HCT116 (cell line): ENCODE measurements around the gene MGST2. TPM values are rescaled to one million over a fixed set of nuclear protein-coding genes. Genes with fewer than 3 reads are reported as not detected.

ENCODE experiments used
- ATAC-seq: fragments of 200-7000 bp; cut with Tn5 transposase; 2 replicates; pipeline ENCODE4 v1.9.1; 2020; ENCODE audit warnings: mild to moderate bottlenecking, moderate library complexity
- BruUV-seq: library from RNA; stranded (reverse); fragments of 400-500 nt; replicated peaks from 2 replicates; lab custom pipeline; 2021; lab: Mats Ljungman, UMichigan
- CTCF ChIA-PET: fragments of 300-600 bp; sonication (Branson Sonifier 250); formaldehyde crosslinking; loops from one replicate; lab custom pipeline; 2021; ENCODE audit warnings: antibody characterized with exemption; lab: Charles Lee
- POLR2A ChIA-PET: fragments of 300-600, 350-600 bp; sonication (Branson Sonifier 250); formaldehyde crosslinking; loops from one replicate; lab custom pipeline; 2021; ENCODE audit warnings: antibody characterized with exemption; lab: Charles Lee
- RAD21 ChIA-PET, 2 experiments: fragments of 300-600 bp; sonication (Branson Sonifier 250); formaldehyde crosslinking; loops; one replicate each; lab custom pipeline; 2023; ENCODE audit warnings: low total read pairs in 2 of 2; ENCODE audit not compliant: uncharacterized antibody in 2 of 2, unreplicated experiment in 2 of 2, low non-redundant PET in 1 of 2; lab: Charles Lee
- DNase-seq: peaks from one replicate; pipeline ENCODE4 v3.0.0-alpha.2; 2010; ENCODE audit warnings: low read depth, low spot score
- H2AFZ ChIP-seq: fragments of 200-600 bp; shearing (Covaris generic), sonication (generic); 2 replicates; pipeline ENCODE4 v1.6.1; 2017; ENCODE audit warnings: low read depth, mixed run types, mixed read lengths, antibody characterized with exemption, low read length; ENCODE audit not compliant: poor library complexity, severe bottlenecking
- H3K27ac ChIP-seq: 2 replicates; pipeline ENCODE4 v1.5.1; 2012; ENCODE audit warnings: low read depth, low read length
- H3K27me3 ChIP-seq: fragments of 200-600 bp; sonication (generic); 2 replicates; pipeline ENCODE4 v1.6.1; 2016; ENCODE audit warnings: mixed run types, low read length, mixed read lengths; ENCODE audit not compliant: insufficient read depth
- H3K36me3 ChIP-seq, 2 experiments: fragments of 200-500 bp in 1 of 2; fragments of 200-600 bp in 1 of 2; sonication (Bioruptor generic) in 1 of 2; sonication (generic) in 1 of 2; 2 replicates each; pipeline versions ENCODE4 v1.5.1 to v1.6.1; 2014 to 2016; ENCODE audit warnings: low read length in 2 of 2, inconsistent platforms in 1 of 2, mixed read lengths in 1 of 2, mixed run types in 1 of 2; ENCODE audit not compliant: insufficient read depth in 2 of 2, control insufficient read depth in 1 of 2
- H3K4me1 ChIP-seq, 2 experiments: fragments of 200-600 bp in 1 of 2; sonication (generic) in 1 of 2; 2 replicates each; pipeline versions ENCODE4 v1.5.1 to v1.6.1; 2012 to 2017; ENCODE audit warnings: low read length in 2 of 2, inconsistent platforms in 1 of 2, mild to moderate bottlenecking in 1 of 2, mixed read lengths in 1 of 2, mixed run types in 1 of 2, moderate library complexity in 1 of 2; ENCODE audit not compliant: insufficient read depth in 2 of 2, control insufficient read depth in 1 of 2
- H3K4me2 ChIP-seq: fragments of 200-600 bp; sonication (generic); 2 replicates; pipeline ENCODE4 v1.6.1; 2017; ENCODE audit warnings: mixed run types, low read length, mixed read lengths
- H3K4me3 ChIP-seq, 2 experiments: fragments of 200-600 bp in 1 of 2; sonication (generic) in 1 of 2; replicated peaks in 1 of 2; 2 replicates each; pipeline ENCODE4 v1.5.1; 2011 to 2016; ENCODE audit warnings: low read length in 2 of 2, control low read depth in 1 of 2, low read depth in 1 of 2, mild to moderate bottlenecking in 1 of 2, mixed read lengths in 1 of 2, mixed run types in 1 of 2
- H3K79me2 ChIP-seq: fragments of 200-600 bp; sonication (generic); 2 replicates; pipeline ENCODE4 v1.6.1; 2017; ENCODE audit warnings: mild to moderate bottlenecking, mixed run types, low read length, moderate library complexity, mixed read lengths; ENCODE audit not compliant: insufficient read depth
- H3K9ac ChIP-seq: fragments of 200-600 bp; sonication (generic); 2 replicates; pipeline ENCODE4 v1.6.1; 2016; ENCODE audit warnings: low read length, mixed read lengths
- H3K9me2 ChIP-seq: fragments of 200-600 bp; sonication (generic), shearing (Covaris generic); 2 replicates; pipeline ENCODE4 v1.6.1; 2017; ENCODE audit warnings: mixed run types, mild to moderate bottlenecking, moderate library complexity; ENCODE audit not compliant: insufficient read depth
- H3K9me3 ChIP-seq, 2 experiments: fragments of 200-500 bp in 1 of 2; fragments of 200-600 bp in 1 of 2; sonication (Bioruptor generic) in 1 of 2; sonication (generic) in 1 of 2; 2 replicates each; pipeline ENCODE4 v1.6.1; 2014 to 2017; ENCODE audit warnings: low read length in 2 of 2, mixed read lengths in 2 of 2, inconsistent platforms in 1 of 2, low read depth in 1 of 2, mild to moderate bottlenecking in 1 of 2, mixed run types in 1 of 2, moderate library complexity in 1 of 2; ENCODE audit not compliant: control insufficient read depth in 1 of 2, insufficient read depth in 1 of 2
- H4K20me1 ChIP-seq: fragments of 200-600 bp; sonication (generic), shearing (Covaris generic); 2 replicates; pipeline ENCODE4 v1.6.1; 2017; ENCODE audit warnings: mixed run types, mild to moderate bottlenecking, moderate library complexity; ENCODE audit not compliant: insufficient read depth
- EGR1 ChIP-seq: IDR thresholded peaks from 2 replicates; pipeline ENCODE4 v1.6.1; 2012; ENCODE audit warnings: low read depth
- ELF1 ChIP-seq: IDR thresholded peaks from 2 replicates; pipeline ENCODE4 v1.6.1; 2012; ENCODE audit warnings: low read depth, borderline replicate concordance
- EZH2 ChIP-seq: fragments of 200-600 bp; sonication (generic); IDR thresholded peaks from 2 replicates; pipeline ENCODE4 v1.6.1; 2017; ENCODE audit warnings: antibody characterized with exemption, mixed run types
- EZH2phosphoT487 ChIP-seq: fragments of 200-600 bp; IDR thresholded peaks from 2 replicates; pipeline ENCODE4 v1.6.1; 2018; ENCODE audit warnings: antibody characterized with exemption, borderline replicate concordance
- JUND ChIP-seq: IDR thresholded peaks from 2 replicates; pipeline ENCODE4 v1.6.1; 2012
- POLR2A ChIP-seq: IDR thresholded peaks from 2 replicates; pipeline ENCODE4 v1.7.0; 2011; ENCODE audit warnings: borderline replicate concordance; ENCODE audit not compliant: insufficient read depth, insufficient read length; ENCODE audit errors: extremely low read depth
- POLR2AphosphoS5 ChIP-seq: IDR thresholded peaks from 2 replicates; pipeline ENCODE4 v1.6.1; 2011; ENCODE audit warnings: mild to moderate bottlenecking, low read depth, low read length, moderate library complexity
- RAD21 ChIP-seq: IDR thresholded peaks from 2 replicates; pipeline ENCODE4 v1.6.1; 2012; ENCODE audit warnings: low read depth, mild to moderate bottlenecking
- REST ChIP-seq: IDR thresholded peaks from 2 replicates; pipeline ENCODE4 v1.6.1; 2012; ENCODE audit warnings: low read depth
- SP1 ChIP-seq: IDR thresholded peaks from 2 replicates; pipeline ENCODE4 v1.6.1; 2012; ENCODE audit warnings: low read depth
- YY1 ChIP-seq: IDR thresholded peaks from 2 replicates; pipeline ENCODE4 v1.6.1; 2011; ENCODE audit warnings: low read length, low read depth, moderate library complexity, mild to moderate bottlenecking; ENCODE audit not compliant: insufficient replicate concordance; ENCODE audit errors: extremely low read depth
- intact Hi-C: fragments of 100-400 bp; cut with micrococcal nuclease; formaldehyde crosslinking; loops from 2 replicates; pipeline ENCODE4 v1.10.0; 2022
- total RNA-seq: library from RNA; stranded (reverse); gene quantifications from one replicate; pipeline ENCODE4 v1.2.1, GENCODE V29; 2021; ENCODE audit not compliant: unreplicated experiment
- TF ChIP-seq, protein P1 (sequence below), 3 experiments: fragments of 200-600 bp in 1 of 3; sonication (generic) in 1 of 3; IDR thresholded peaks in 2 of 3; conservative IDR thresholded peaks in 1 of 3; 2 replicates each; pipeline ENCODE4 v1.5.1; 2012 to 2017; ENCODE audit warnings: low read depth in 2 of 3, low read length in 2 of 3, antibody characterized with exemption in 1 of 3, borderline replicate concordance in 1 of 3, control low read depth in 1 of 3, mild to moderate bottlenecking in 1 of 3, mixed read lengths in 1 of 3, mixed run types in 1 of 3, moderate library complexity in 1 of 3; ENCODE audit not compliant: insufficient read depth in 1 of 3
- TF ChIP-seq, protein P2 (sequence below): IDR thresholded peaks from 2 replicates; pipeline ENCODE4 v1.6.1; 2011; ENCODE audit warnings: mild to moderate bottlenecking, low read length, moderate library complexity; ENCODE audit not compliant: insufficient replicate concordance; ENCODE audit errors: extremely low read depth
- TF ChIP-seq, protein P3 (sequence below): IDR thresholded peaks from 2 replicates; pipeline ENCODE4 v1.6.1; 2012

MGST2 gene
- total RNA-seq, 1 experiment from 2014 or later, result 24.3 TPM

- Histone ChIP-seq H3K9ac (no peak overlapping the region), H4K20me1 (no peaks in the 10 kb centered on the region), H3K9me3 (no peaks in the 10 kb centered on the region), H3K27ac (no peak overlapping the region), H3K4me1 (no peaks in the 10 kb centered on the region), H3K79me2 (no peaks in the 10 kb centered on the region), H2AFZ (no peak overlapping the region), H3K4me2 (no peak overlapping the region), H3K9me2 (no peaks in the 10 kb centered on the region), H3K27me3 (no peaks in the 10 kb centered on the region), H3K4me3 (no peak overlapping the region), H3K36me3 (no peaks in the 10 kb centered on the region)
- BruUV-seq, result no TSS peak
- ChIA-PET CTCF (no interaction called here), POLR2A (no interaction called here), RAD21 (no interaction called here)
- DNase-seq, result no peak
- TF ChIP-seq, protein P1, sequence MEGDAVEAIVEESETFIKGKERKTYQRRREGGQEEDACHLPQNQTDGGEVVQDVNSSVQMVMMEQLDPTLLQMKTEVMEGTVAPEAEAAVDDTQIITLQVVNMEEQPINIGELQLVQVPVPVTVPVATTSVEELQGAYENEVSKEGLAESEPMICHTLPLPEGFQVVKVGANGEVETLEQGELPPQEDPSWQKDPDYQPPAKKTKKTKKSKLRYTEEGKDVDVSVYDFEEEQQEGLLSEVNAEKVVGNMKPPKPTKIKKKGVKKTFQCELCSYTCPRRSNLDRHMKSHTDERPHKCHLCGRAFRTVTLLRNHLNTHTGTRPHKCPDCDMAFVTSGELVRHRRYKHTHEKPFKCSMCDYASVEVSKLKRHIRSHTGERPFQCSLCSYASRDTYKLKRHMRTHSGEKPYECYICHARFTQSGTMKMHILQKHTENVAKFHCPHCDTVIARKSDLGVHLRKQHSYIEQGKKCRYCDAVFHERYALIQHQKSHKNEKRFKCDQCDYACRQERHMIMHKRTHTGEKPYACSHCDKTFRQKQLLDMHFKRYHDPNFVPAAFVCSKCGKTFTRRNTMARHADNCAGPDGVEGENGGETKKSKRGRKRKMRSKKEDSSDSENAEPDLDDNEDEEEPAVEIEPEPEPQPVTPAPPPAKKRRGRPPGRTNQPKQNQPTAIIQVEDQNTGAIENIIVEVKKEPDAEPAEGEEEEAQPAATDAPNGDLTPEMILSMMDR (IDR thresholded peaks at IDR 0.05 in 2 of 3, conservative IDR thresholded peaks at IDR 0.05 in 1 of 3; ENCODE audit: borderline replicate concordance in 1 of 3, insufficient read depth in 1 of 3, low read depth in 2 of 3, low read length in 2 of 3), result no peak
- TF ChIP-seq EZH2phosphoT487 (no peak), EGR1 (no peak), JUND (no peak), ELF1 (no peak), YY1 (no peak), SP1 (no peak), REST (no peak), POLR2A (no peak), RAD21 (no peak), EZH2 (no peak), POLR2AphosphoS5 (no peak)
- TF ChIP-seq, protein P2, sequence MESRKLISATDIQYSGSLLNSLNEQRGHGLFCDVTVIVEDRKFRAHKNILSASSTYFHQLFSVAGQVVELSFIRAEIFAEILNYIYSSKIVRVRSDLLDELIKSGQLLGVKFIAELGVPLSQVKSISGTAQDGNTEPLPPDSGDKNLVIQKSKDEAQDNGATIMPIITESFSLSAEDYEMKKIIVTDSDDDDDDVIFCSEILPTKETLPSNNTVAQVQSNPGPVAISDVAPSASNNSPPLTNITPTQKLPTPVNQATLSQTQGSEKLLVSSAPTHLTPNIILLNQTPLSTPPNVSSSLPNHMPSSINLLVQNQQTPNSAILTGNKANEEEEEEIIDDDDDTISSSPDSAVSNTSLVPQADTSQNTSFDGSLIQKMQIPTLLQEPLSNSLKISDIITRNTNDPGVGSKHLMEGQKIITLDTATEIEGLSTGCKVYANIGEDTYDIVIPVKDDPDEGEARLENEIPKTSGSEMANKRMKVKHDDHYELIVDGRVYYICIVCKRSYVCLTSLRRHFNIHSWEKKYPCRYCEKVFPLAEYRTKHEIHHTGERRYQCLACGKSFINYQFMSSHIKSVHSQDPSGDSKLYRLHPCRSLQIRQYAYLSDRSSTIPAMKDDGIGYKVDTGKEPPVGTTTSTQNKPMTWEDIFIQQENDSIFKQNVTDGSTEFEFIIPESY, result no peak
- TF ChIP-seq, protein P3, sequence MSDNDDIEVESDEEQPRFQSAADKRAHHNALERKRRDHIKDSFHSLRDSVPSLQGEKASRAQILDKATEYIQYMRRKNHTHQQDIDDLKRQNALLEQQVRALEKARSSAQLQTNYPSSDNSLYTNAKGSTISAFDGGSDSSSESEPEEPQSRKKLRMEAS, result no peak
- no peak for ATAC-seq
- intact Hi-C loops, result no loop called here
These were observed 68.7 kb downstream of the MGST2 start for GRCh38 chr4:139734201-139734874.
